GM19239 (cell line): Measurements from ENCODE around the gene COASY.
A peak's percentile ranks its signal among the peaks of the same experiment; 100 is the strongest.
"Not testable (repeated sequence)": the region's sequence is repeated elsewhere in the genome, so short reads cannot be mapped to it uniquely, and the experiment has no call there.

Experiments used
- DNase-seq: peaks from one replicate; pipeline ENCODE4 v3.0.0; 2011; ENCODE audit warnings: low spot score; ENCODE audit not compliant: insufficient read length
- FAIRE-seq: peaks from 2 replicates; lab custom pipeline; 2011; peaks lifted over from hg19 to GRCh38; lab: Jason Lieb, UNC

Gene COASY

GRCh38 chr17:42530952-42531454, 30.9 kb upstream of the COASY start:
- FAIRE-seq (no peak), DNase-seq (no peak)

GRCh38 chr17:42531455-42532354, 30.2 kb upstream of the COASY start:
- DNase-seq: no peak

GRCh38 chr17:42535155-42536047, 26.5 kb upstream of the COASY start:
- no peak for FAIRE-seq
- no peak for DNase-seq

More at GRCh38 chr17:42531455-42532354, 30.2 kb upstream of the COASY start:
- peak; percentile 59 for FAIRE-seq

- peak; percentile 100 for DNase-seq
- peak; percentile 76 for FAIRE-seq
These were observed 25.9 kb upstream of the COASY start, which contains the start of gene NAGLU for GRCh38 chr17:42536048-42536371. NAGLU (plus strand) TSS chr17:42536241; CDS start chr17:42536273, 32 bp downstream.

GRCh38 chr17:42536372-42537155, 25.4 kb upstream of the COASY start:
- DNase-seq (peak; percentile 96), FAIRE-seq (peak; percentile 39)

GRCh38 chr17:42537156-42537805, 24.7 kb upstream of the COASY start:
- no peak for FAIRE-seq

GRCh38 chr17:42537826-42538451, 24.0 kb upstream of the COASY start:
- no peak for FAIRE-seq
- no peak for DNase-seq

More at GRCh38 chr17:42537156-42537805, 24.7 kb upstream of the COASY start:
- DNase-seq: no peak

- FAIRE-seq (no peak), DNase-seq (no peak)
These were observed 23.5 kb upstream of the COASY start for GRCh38 chr17:42538482-42538881.

- FAIRE-seq, DNase-seq: not testable (repeated sequence)
These were observed 21.4 kb upstream of the COASY start for GRCh38 chr17:42540558-42540957.

GRCh38 chr17:42541041-42541833, 20.7 kb upstream of the COASY start:
- no peak for FAIRE-seq

GRCh38 chr17:42543190-42544079, 18.5 kb upstream of the COASY start:
- DNase-seq (no peak), FAIRE-seq (no peak)

More at GRCh38 chr17:42541041-42541833, 20.7 kb upstream of the COASY start:
- no peak for DNase-seq

GRCh38 chr17:42544874-42545283, 17.1 kb upstream of the COASY start:
- DNase-seq (no peak), FAIRE-seq (no peak)

GRCh38 chr17:42545755-42546505, 16.0 kb upstream of the COASY start:
- FAIRE-seq, DNase-seq: not testable (repeated sequence)

- FAIRE-seq: no peak
- DNase-seq: no peak
These were observed 14.9 kb upstream of the COASY start for GRCh38 chr17:42547001-42547461.

GRCh38 chr17:42547698-42548069, 14.3 kb upstream of the COASY start:
- FAIRE-seq (no peak), DNase-seq (no peak)

- FAIRE-seq (peak; percentile 81), DNase-seq (peak; percentile 89)
These were observed 13.7 kb upstream of the COASY start for GRCh38 chr17:42548070-42548837.
